Measurements from ENCODE around the gene SSBP3. TPM values are rescaled to one million over a fixed set of nuclear protein-coding genes. Genes with fewer than 3 reads are reported as not detected.

Gene SSBP3
- total and polyA plus RNA-seq, 9 donors = 41.2 to 247 (median 156) TPM

DNA sequence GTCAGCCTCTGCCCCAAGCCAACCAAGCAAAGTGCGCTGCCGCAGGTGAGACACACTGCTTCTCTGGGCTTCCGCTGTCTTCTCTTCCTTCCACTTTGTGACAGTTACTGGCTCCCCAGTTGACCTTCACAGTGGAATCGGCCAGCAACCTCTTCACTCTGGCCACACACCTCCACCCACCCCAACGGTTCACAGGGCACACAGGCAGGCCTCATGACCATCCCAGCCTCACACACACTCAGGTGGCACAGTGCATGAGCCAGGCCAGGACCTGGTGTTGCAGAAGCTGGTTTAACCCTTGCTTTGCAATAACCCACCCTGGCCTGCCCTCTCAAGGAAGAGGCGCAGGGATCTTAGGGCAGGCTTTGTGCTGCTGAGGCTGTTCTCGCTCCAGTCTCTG, 69.2 kb downstream of the SSBP3 start:
- no peaks in the 10 kb centered on the region for H3K36me3 ChIP-seq
- TF ChIP-seq POLR2A (IDR thresholded peaks at IDR 0.05) (no peak), EP300 (IDR thresholded peaks at IDR 0.05) (no peak)
- TF ChIP-seq, protein P1, sequence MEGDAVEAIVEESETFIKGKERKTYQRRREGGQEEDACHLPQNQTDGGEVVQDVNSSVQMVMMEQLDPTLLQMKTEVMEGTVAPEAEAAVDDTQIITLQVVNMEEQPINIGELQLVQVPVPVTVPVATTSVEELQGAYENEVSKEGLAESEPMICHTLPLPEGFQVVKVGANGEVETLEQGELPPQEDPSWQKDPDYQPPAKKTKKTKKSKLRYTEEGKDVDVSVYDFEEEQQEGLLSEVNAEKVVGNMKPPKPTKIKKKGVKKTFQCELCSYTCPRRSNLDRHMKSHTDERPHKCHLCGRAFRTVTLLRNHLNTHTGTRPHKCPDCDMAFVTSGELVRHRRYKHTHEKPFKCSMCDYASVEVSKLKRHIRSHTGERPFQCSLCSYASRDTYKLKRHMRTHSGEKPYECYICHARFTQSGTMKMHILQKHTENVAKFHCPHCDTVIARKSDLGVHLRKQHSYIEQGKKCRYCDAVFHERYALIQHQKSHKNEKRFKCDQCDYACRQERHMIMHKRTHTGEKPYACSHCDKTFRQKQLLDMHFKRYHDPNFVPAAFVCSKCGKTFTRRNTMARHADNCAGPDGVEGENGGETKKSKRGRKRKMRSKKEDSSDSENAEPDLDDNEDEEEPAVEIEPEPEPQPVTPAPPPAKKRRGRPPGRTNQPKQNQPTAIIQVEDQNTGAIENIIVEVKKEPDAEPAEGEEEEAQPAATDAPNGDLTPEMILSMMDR (IDR thresholded peaks at IDR 0.05) = no peak
- intact Hi-C loops (cut with DNase I) = no loop called here
- no peaks in the 10 kb centered on the region for H3K9me3 ChIP-seq
- peak overlapping the region in 1 of 2 donors; percentile 80 for H3K27ac ChIP-seq
- H3K4me3 ChIP-seq = no peak overlapping the region
- no peaks in the 10 kb centered on the region for H3K27me3 ChIP-seq
- WGBS, 3 donors = 80 to 90% (median 85%) methylated on average over 7 of the region's 7 CpGs
- DNase-seq = peak in 1 of 5 donors; percentile 26
- peaks cover 59% of the 10 kb centered on the region for H3K4me1 ChIP-seq (ENCODE audit: insufficient read depth)

- H3K27ac ChIP-seq = peak overlapping the region; percentile 67 to 80
- intact Hi-C loops (cut with DNase I) = no loop called here
- DNase-seq = no peak
- peak overlapping the region; percentile 15 for H3K4me3 ChIP-seq
- peaks cover 66% of the 10 kb centered on the region for H3K4me1 ChIP-seq (ENCODE audit: insufficient read depth)
- H3K27me3 ChIP-seq = no peaks in the 10 kb centered on the region
- 20 to 56% (median 23%) methylated on average over 5 of the region's 5 CpGs for WGBS, 3 donors
- H3K9me3 ChIP-seq = no peaks in the 10 kb centered on the region
- no peaks in the 10 kb centered on the region for H3K36me3 ChIP-seq
- TF ChIP-seq, protein P1 (IDR thresholded peaks at IDR 0.05) = no peak
- no peak for TF ChIP-seq EP300 (IDR thresholded peaks at IDR 0.05)
- TF ChIP-seq POLR2A (IDR thresholded peaks at IDR 0.05) = no peak
These were observed 70.1 kb downstream of the SSBP3 start for GRCh38 chr1:54336116-54336515.

- DNase-seq = peak; percentile 71 to 81 (median 73)
- Histone ChIP-seq H3K9me3 (no peaks in the 10 kb centered on the region), H3K4me1 (ENCODE audit: insufficient read depth) (peaks cover 63% of the 10 kb centered on the region), H3K36me3 (no peaks in the 10 kb centered on the region), H3K27ac (peak overlapping the region; percentile 67 to 80), H3K27me3 (no peaks in the 10 kb centered on the region), H3K4me3 (peak overlapping the region; percentile 15)
- intact Hi-C loops (cut with DNase I) = no loop called here
- WGBS, 3 donors = 2 to 7% (median 2%) methylated on average over 7 of the region's 7 CpGs
- TF ChIP-seq, protein P1 (IDR thresholded peaks at IDR 0.05) = no peak
- peak; percentile 31 for TF ChIP-seq POLR2A (IDR thresholded peaks at IDR 0.05)
- TF ChIP-seq EP300 (IDR thresholded peaks at IDR 0.05) = no peak
These were observed 70.5 kb downstream of the SSBP3 start for GRCh38 chr1:54335755-54336108.

DNA sequence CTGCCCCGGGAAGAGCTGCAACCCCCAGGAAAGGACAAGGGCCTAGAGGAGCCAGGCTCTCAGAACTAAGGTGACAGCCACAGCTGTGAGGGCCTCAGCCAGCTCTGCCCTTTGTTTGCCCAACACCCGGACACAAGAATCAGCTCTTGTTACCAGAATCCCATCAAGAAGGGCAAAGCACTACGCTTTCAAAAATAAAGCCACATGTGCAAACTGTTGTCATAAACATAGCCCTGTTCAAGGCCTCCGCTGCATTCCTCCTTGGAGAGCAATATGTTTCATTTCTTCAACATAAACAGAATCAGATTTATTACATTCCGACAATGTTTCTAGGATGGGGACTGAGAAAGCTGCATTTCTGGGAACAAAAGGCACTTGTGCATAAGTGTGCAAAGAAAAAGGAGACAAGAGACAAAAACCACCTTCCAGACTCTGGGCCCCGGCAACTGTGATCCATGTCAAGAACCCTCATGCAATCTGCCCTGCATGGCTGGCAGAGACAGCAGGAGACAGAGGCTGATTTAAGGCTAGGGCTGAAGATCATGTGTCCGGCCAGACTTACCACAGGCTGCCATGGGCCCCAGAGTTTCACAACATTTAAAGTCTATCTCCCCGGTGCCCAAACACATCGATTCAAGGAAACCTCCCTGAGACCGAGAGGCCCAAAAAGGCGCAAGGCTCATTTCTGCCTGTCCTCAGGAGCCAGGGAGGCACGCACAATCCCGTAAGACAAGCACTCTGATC, 71.0 kb downstream of the SSBP3 start:
- TF ChIP-seq EP300 (IDR thresholded peaks at IDR 0.05) = no peak
- TF ChIP-seq, protein P1 (IDR thresholded peaks at IDR 0.05) = no peak
- no peak for TF ChIP-seq POLR2A (IDR thresholded peaks at IDR 0.05)
- intact Hi-C loops (cut with DNase I) = no loop called here
- Histone ChIP-seq H3K4me1 (ENCODE audit: insufficient read depth) (peaks cover 64% of the 10 kb centered on the region), H3K36me3 (no peaks in the 10 kb centered on the region), H3K27me3 (no peaks in the 10 kb centered on the region), H3K27ac (peak overlapping the region; percentile 67 to 80), H3K9me3 (no peaks in the 10 kb centered on the region), H3K4me3 (peak overlapping the region; percentile 15)
- peak in 2 of 5 donors; percentile 42 to 52 for DNase-seq
- 5 to 15% (median 5%) methylated on average over 13 of the region's 13 CpGs for WGBS, 3 donors
